Activated CD8-positive, alpha-beta memory T cell treated with anti-CD3 and anti-CD28 coated beads for 4 hours (primary cell): ENCODE results near the gene ACAP1.
A peak's percentile ranks its signal among the peaks of the same experiment; 100 is the strongest.

ENCODE experiments used
- DNase-seq, 2 donors: peaks; one replicate each; pipeline ENCODE4 v3.0.0-alpha.2; 2020; ENCODE audit warnings: low read depth in 2 of 2

Gene ACAP1

DNA sequence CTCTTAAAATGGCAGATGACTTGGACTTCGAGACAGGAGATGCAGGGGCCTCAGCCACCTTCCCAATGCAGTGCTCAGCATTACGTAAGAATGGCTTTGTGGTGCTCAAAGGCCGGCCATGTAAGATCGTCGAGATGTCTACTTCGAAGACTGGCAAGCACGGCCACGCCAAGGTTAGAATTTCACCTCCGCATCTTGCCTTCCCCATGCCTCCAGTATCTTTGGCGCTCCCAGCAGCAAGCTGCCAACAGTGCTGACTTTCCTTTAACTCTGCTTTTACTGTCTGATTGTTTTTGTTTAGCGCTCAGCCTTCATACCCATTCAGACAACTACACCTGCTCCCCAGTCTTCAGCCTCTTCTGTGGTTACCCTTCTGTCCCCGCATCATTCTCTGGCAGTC is 26.7 kb upstream of the ACAP1 start:
- no peak for DNase-seq

DNA sequence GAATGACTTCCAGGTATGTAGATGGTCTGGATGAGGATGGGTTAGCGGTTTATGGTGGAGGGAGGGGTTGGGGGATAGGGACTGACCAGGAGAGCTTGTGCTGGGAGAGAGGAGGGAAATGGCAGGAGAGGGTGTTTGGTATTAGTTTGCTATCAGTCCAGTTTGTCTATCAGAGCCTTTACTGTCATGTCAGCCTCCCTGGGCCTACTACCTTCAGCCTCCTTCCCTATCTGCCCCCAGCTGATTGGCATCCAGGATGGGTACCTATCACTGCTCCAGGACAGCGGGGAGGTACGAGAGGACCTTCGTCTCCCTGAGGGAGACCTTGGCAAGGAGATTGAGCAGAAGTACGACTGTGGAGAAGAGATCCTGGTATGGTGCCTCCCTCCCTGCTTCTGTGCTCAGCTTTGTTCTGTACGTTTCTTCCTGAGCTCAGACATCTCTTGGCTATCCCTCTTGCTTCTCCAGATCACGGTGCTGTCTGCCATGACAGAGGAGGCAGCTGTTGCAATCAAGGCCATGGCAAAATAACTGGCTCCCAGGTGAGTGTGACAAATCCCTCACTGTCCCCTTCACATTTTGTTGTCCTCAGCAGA is 25.1 kb upstream of the ACAP1 start:
- DNase-seq: no peak

DNA sequence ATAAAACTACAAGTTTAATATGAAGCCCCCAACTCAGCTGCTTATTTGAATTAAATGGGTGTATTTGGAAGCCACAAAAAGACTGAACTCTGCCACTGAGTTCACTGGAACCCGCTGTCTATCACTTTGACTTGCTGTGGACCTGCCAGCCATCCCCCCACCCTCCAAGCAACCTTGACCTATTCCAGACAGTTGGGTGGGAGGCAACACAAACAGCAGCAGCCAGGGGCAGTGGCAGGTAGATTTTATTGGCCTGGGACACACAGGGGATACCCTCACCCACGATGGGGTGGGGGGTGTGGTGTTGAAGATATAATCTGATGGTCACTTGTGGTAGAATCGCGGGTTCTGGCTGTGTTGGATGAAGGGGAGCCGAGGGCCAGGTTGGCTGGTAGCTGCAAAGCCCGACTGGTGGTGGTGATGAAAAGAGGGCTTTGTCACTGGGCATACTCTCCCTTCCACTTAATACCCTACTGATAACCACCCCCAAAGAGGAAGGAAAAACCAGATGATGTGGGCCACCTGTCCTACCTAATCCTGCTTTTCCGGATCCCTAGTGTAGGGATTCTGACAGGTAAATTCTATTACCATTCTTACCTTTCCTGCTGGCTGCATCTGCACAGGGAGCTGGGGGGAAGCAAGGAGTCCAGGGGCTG is 23.8 kb upstream of the ACAP1 start:
- no peak for DNase-seq

DNA sequence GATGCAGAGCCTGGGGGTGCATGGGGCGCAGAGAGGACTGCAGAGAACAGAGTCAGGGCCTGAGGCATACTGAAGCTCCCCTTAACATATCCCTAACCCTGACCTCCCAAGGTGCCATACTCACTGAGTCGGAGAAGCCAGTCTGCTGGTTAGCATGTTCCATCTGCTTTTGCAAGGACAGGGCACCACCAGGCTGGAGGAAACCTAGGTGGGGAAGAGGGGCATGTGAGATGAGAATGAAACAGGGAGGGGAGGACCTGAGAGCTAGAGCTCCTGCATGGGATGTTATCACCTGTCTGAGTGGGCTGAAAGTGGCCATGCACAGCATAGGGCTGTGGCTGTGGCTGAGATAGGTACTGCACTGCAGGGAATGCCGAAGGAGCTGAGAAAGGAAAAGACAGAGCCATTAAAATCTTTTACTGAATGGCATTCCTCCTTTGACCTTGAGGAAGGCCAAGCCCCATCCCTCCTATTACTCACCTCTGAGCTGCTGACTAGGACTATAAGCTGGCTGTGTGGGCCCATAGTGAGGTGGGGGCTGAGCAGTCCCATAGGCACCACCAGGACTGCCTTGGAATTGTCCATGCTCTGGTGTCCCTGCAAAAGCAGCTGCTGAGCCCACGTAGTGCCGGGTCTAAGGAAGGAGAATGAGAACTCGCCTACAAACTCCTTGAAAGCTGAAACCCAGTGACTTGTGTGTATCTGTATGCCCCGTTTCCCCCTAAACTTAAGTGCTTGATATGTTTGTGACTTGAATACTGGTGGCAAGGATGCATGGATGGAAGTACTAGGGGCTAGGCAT is 23.0 kb upstream of the ACAP1 start:
- no peak for DNase-seq

- DNase-seq: no peak
Measured at GRCh38 chr17:7313890-7314718, 22.2 kb upstream of the ACAP1 start.

- DNase-seq: peak; percentile 82
Measured at GRCh38 chr17:7314719-7315569, 21.4 kb upstream of the ACAP1 start, which contains the start of gene GPS2. Gene GPS2 (minus strand): TSS chr17:7315360. CDS start chr17:7315052, 308 bp downstream.

DNA sequence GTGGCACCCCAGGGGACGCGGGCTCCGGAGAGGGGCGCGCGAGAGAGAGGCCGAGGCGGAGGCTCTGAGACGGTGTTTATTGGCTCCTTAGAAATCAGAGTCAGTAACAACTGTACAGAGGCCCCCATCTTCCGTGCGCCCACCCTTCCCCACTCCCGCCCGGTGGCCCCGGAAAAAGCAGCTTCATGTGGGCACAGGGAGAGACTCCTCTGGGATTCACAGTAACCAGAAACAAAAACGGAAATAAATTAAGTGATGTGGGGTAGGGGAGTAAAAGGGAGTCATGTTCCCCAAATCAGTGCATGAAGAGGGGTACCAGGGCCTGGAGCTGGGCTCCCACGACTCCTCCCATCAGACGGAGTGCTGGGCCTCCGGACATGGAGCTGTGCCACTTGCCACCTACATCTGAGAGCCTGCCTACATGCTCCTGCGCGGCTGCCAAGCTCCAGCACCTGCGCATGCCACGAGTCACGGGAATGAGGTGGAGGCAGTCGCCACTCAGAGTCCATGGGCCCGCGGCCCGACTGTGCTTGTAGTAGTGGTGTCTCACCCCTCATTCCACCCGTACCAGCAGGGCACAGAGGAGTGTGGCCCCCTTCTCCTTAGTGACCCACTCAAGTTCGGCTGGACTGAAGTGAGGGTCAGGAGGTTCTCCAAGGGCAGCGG is 20.6 kb upstream of the ACAP1 start:
- no peak for DNase-seq

DNA sequence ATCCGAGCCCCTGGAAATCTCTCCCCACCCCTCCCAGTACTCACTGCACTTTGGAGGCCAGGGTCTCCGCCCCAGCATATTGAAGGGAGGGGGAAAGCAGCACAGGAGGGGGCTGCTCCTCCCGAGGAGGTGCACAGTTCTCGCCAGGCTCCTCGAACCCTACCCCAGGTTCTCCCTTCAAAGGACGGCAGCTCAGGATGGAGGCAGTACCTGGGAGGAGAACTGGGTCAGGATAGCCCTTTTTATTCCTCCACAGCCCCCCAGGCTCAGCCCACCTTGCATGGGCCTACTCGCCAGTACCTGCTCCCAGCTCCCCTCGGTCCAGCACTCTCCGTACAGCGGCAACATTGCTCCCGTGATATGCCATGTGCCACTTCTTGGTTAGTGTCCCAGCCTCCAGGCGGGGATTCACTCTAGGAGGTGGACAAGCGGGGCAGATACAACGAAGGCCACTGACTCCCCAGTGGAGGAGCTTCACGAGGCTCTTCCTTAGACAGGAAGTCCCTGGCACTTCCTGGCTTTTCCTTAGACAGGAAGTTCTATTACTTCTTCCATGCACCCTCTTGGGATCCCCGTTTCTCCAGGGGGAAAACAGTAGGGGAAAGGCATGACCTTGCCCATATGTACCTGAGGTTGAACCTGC is 19.0 kb upstream of the ACAP1 start:
- no peak for DNase-seq

DNA sequence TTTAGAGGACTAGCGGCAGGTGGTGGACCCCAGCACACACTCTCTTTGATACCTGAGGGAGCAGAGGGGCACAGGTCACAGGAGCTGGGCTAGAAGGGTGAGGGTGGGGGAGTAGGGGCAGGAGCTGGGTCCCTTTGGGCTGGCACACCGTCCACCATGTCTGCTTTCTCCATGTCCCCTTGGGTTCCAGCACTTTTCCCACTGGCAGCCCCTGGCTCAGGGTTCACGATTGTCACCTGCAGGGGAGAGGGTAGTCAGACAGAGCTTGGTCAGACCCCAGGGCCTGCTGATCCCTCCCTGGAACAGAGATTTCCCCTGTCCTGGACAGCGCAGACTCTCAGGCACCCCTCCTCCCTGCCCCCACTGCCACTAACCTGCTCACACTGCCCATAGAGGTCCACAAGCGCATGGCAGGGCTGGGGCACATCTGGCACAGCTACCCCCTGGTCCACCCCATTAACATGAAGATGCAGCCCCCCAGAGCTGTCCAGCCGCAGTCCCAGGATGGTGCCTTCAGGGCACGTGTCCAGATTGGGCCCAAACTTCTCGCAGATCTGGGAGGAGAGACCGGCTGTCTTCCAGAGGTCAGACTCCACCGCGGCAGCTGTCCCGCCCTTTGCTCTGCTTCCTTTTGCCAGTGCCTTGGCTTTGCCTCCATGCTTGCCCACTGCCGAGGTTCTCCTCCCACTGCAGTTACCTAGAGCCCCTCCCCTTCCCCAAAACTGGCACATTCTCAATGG is 18.0 kb upstream of the ACAP1 start:
- DNase-seq: no peak

- DNase-seq: no peak
Measured at GRCh38 chr17:7321466-7321865, 14.9 kb upstream of the ACAP1 start.

DNA sequence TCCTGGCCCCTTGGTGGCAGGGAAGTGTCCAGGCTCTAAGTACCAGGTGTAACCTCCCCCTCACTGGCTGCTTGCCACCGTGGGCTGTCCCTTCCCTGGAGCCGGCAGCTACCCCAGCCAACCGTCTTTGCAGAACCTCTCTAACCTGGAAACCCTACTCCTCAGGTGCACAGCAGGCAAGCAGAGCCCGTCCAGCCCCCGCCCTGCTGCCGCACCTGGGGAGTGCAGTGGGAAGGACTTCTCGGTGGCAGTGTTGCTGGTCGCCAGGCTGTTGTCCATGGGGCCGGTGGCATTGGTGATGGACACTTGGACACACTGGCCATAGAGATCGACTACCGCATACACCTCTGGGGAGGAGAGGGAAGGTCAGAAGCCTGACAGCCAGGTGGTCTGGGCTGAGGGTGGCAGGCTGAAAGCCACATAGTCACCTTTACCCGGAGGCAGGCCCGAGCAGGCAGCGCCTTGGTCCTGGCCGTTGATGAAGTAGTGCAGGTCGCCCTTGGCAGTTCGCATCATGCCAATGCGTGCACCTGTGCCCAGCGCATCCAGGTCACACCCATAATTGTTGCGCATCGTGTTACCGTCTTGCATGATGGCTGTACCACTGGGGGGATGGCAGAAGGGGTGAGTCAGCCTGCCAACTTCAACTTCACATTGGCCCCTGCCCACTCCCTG is 13.7 kb upstream of the ACAP1 start:
- no peak for DNase-seq

- no peak for DNase-seq
Measured at GRCh38 chr17:7323731-7324437, 12.4 kb upstream of the ACAP1 start.

GRCh38 chr17:7324438-7324779 is 11.9 kb upstream of the ACAP1 start:
- no peak for DNase-seq

DNA sequence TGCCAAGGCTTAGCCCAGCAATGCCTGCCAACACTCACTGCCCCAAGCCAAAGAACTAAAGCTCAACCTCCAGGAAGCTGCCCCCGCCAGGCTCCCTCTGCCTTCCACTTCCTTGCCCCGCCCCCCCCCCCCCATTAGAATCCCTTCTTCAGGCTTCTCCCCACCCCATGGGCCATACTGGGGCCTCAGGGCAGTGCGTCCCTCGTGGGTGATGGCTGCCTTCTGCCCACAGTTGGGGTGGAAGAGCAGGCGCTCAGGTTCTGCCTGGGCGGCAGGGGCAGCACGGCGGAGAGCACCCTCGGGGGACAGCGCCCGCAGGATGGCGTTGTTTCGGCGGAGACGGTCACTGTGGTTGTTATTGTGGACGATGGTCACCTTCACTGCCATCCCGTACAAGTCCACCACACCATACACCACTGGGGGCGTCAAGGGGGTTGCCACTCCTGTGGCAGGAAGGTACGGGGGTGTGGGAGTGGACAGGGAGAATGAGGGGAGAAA is 11.2 kb upstream of the ACAP1 start:
- DNase-seq: no peak

- no peak for DNase-seq
Measured at GRCh38 chr17:7326186-7326585, 10.1 kb upstream of the ACAP1 start.

- DNase-seq: no peak
Measured at GRCh38 chr17:7327056-7327455, 9.3 kb upstream of the ACAP1 start.

- no peak for DNase-seq
Measured at GRCh38 chr17:7327501-7327900, 8.8 kb upstream of the ACAP1 start.

- no peak for DNase-seq
Measured at GRCh38 chr17:7328009-7328408, 8.3 kb upstream of the ACAP1 start.
